PFSK-1 (cell line): Measurements from ENCODE around the gene MARF1.

Experiments used
- FOXP2 ChIP-seq: optimal IDR thresholded peaks from 2 replicates; pipeline ENCODE3; 2011; ENCODE audit warnings: borderline replicate concordance, control low read depth, inconsistent platforms; ENCODE audit not compliant: insufficient read depth; ENCODE audit errors: extremely low read length, extremely low read depth
- POLR2AphosphoS5 ChIP-seq: IDR thresholded peaks from 2 replicates; pipeline ENCODE4 v1.6.1; 2012; ENCODE audit warnings: low read depth, mild to moderate bottlenecking, control low read depth, low read length, moderate library complexity
- SIN3A ChIP-seq: IDR thresholded peaks from 2 replicates; pipeline ENCODE4 v1.6.1; 2012; ENCODE audit warnings: mild to moderate bottlenecking, low read length, moderate library complexity, borderline replicate concordance; ENCODE audit not compliant: insufficient read depth
- TAF1 ChIP-seq: IDR thresholded peaks from 2 replicates; pipeline ENCODE4 v1.6.1; 2012; ENCODE audit warnings: low read length, control low read depth, borderline replicate concordance; ENCODE audit not compliant: insufficient read depth
- TF ChIP-seq, protein P1 (sequence below), 2 experiments: IDR thresholded peaks; 2 replicates each; pipeline versions ENCODE4 v1.6.1 to v1.8.0; 2011 to 2012; ENCODE audit warnings: low read depth in 2 of 2, low read length in 2 of 2, control low read depth in 1 of 2, inconsistent platforms in 1 of 2, mild to moderate bottlenecking in 1 of 2, moderate library complexity in 1 of 2; ENCODE audit not compliant: insufficient read depth in 1 of 2

DNA sequence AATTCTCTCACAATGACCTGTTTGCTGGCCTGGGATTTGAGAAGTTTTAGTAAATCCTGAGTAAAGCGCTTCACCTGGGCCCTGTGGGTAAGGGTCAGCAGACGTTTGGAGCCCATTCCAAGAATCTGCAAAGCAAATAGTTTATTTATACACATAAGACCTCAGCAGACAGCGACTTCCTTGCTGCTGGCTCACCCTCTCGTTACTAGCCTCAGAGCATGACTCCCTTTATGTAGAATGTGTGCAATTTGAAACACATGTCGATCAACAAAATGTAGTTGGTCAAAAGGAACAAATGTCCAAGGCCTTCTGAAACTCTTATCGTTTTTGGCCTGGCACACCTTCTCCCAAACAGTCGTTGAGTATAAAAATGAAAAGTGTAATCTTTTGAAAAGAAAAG lies 31.3 kb downstream of the MARF1 start:
- TF ChIP-seq FOXP2 = no peak
- no peak for TF ChIP-seq TAF1
- TF ChIP-seq, protein P1, sequence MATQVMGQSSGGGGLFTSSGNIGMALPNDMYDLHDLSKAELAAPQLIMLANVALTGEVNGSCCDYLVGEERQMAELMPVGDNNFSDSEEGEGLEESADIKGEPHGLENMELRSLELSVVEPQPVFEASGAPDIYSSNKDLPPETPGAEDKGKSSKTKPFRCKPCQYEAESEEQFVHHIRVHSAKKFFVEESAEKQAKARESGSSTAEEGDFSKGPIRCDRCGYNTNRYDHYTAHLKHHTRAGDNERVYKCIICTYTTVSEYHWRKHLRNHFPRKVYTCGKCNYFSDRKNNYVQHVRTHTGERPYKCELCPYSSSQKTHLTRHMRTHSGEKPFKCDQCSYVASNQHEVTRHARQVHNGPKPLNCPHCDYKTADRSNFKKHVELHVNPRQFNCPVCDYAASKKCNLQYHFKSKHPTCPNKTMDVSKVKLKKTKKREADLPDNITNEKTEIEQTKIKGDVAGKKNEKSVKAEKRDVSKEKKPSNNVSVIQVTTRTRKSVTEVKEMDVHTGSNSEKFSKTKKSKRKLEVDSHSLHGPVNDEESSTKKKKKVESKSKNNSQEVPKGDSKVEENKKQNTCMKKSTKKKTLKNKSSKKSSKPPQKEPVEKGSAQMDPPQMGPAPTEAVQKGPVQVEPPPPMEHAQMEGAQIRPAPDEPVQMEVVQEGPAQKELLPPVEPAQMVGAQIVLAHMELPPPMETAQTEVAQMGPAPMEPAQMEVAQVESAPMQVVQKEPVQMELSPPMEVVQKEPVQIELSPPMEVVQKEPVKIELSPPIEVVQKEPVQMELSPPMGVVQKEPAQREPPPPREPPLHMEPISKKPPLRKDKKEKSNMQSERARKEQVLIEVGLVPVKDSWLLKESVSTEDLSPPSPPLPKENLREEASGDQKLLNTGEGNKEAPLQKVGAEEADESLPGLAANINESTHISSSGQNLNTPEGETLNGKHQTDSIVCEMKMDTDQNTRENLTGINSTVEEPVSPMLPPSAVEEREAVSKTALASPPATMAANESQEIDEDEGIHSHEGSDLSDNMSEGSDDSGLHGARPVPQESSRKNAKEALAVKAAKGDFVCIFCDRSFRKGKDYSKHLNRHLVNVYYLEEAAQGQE (IDR thresholded peaks at IDR 0.05; ENCODE audit: insufficient read depth in 1 of 2, low read depth in 2 of 2, low read length in 2 of 2) = no peak
- TF ChIP-seq SIN3A = no peak
- TF ChIP-seq POLR2AphosphoS5 = no peak
